Activated naive CD4-positive, alpha-beta T cell treated with anti-CD3 and anti-CD28 coated beads, Interleukin-2, amount 50 U/mL, for 24 hours (primary cell): ENCODE measurements around the gene MYH15.

ENCODE experiments used
- H3K27ac Mint-ChIP-seq: one replicate; pipeline ENCODE4 v1.8.0; 2021; ENCODE audit warnings: mild to moderate bottlenecking, mixed read lengths
- H3K27me3 Mint-ChIP-seq: one replicate; pipeline ENCODE4 v1.8.0; 2021; ENCODE audit warnings: mixed read lengths
- H3K36me3 Mint-ChIP-seq: one replicate; pipeline ENCODE4 v1.8.0; 2021; ENCODE audit warnings: mixed read lengths
- H3K4me1 Mint-ChIP-seq: one replicate; pipeline ENCODE4 v1.8.0; 2021; ENCODE audit warnings: mixed read lengths
- H3K4me3 Mint-ChIP-seq: one replicate; pipeline ENCODE4 v1.8.0; 2021; ENCODE audit warnings: mild to moderate bottlenecking, mixed read lengths
- H3K9me3 Mint-ChIP-seq: one replicate; pipeline ENCODE4 v1.8.0; 2021; ENCODE audit warnings: mixed read lengths

Gene MYH15

GRCh38 chr3:108331792-108332191, 178.6 kb downstream of the MYH15 start:
- H3K36me3 Mint-ChIP-seq: peaks cover 1% of the 10 kb centered on the region
- no peak overlapping the region for H3K27ac Mint-ChIP-seq
- H3K9me3 Mint-ChIP-seq: no peaks in the 10 kb centered on the region
- no peak overlapping the region for H3K4me3 Mint-ChIP-seq
- H3K27me3 Mint-ChIP-seq: no peaks in the 10 kb centered on the region
- H3K4me1 Mint-ChIP-seq: peaks cover 15% of the 10 kb centered on the region
